Measurements from ENCODE around the gene ELOVL4.
A peak's percentile ranks its signal among the peaks of the same experiment; 100 is the strongest.

ELOVL4 gene

GRCh38 chr6:79981652-79982051 lies 34.3 kb upstream of the ELOVL4 start:
- in situ Hi-C loops (cut with HindIII; ENCODE audit: low sequenced_read_pairs) = no loop called here
- TF ChIP-seq CTCF (IDR thresholded peaks at IDR 0.05; ENCODE audit: low read depth, low read length, missing control alignments) = no peak
- H3K4me3 ChIP-seq (ENCODE audit: low read depth, low read length) = no peak overlapping the region
- DNase-seq (ENCODE audit: low read depth) = no peak

GRCh38 chr6:79971193-79971592 lies 23.8 kb upstream of the ELOVL4 start:
- no peak for DNase-seq (ENCODE audit: low read depth)
- no peak overlapping the region for H3K4me3 ChIP-seq (ENCODE audit: low read depth, low read length)
- TF ChIP-seq CTCF (IDR thresholded peaks at IDR 0.05; ENCODE audit: low read depth, low read length, missing control alignments) = no peak
- in situ Hi-C loops (cut with HindIII; ENCODE audit: low sequenced_read_pairs) = no loop called here

GRCh38 chr6:79969784-79970183 lies 22.4 kb upstream of the ELOVL4 start:
- H3K4me3 ChIP-seq (ENCODE audit: low read depth, low read length) = no peak overlapping the region
- TF ChIP-seq CTCF (IDR thresholded peaks at IDR 0.05; ENCODE audit: low read depth, low read length, missing control alignments) = no peak
- DNase-seq (ENCODE audit: low read depth) = no peak
- in situ Hi-C loops (cut with HindIII; ENCODE audit: low sequenced_read_pairs) = no loop called here

- no peak for TF ChIP-seq CTCF (IDR thresholded peaks at IDR 0.05; ENCODE audit: low read depth, low read length, missing control alignments)
- in situ Hi-C loops (cut with HindIII; ENCODE audit: low sequenced_read_pairs) = no loop called here
Measured at GRCh38 chr6:79967178-79967577, 19.8 kb upstream of the ELOVL4 start.

GRCh38 chr6:79964607-79965081 lies 17.3 kb upstream of the ELOVL4 start:
- no peak for DNase-seq (ENCODE audit: low read depth)
- in situ Hi-C loops (cut with HindIII; ENCODE audit: low sequenced_read_pairs) = no loop called here
- TF ChIP-seq CTCF (IDR thresholded peaks at IDR 0.05; ENCODE audit: low read depth, low read length, missing control alignments) = no peak
- H3K4me3 ChIP-seq (ENCODE audit: low read depth, low read length) = no peak overlapping the region

More at GRCh38 chr6:79967178-79967577, 19.8 kb upstream of the ELOVL4 start:
- H3K4me3 ChIP-seq (ENCODE audit: low read depth, low read length) = no peak overlapping the region
- DNase-seq (ENCODE audit: low read depth) = no peak

- no peak for DNase-seq (ENCODE audit: low read depth)
- in situ Hi-C loops (cut with HindIII; ENCODE audit: low sequenced_read_pairs) = no loop called here
- no peak for TF ChIP-seq CTCF (IDR thresholded peaks at IDR 0.05; ENCODE audit: low read depth, low read length, missing control alignments)
- no peak overlapping the region for H3K4me3 ChIP-seq (ENCODE audit: low read depth, low read length)
Measured at GRCh38 chr6:79954849-79955248, 7.5 kb upstream of the ELOVL4 start.

- in situ Hi-C loops (cut with HindIII; ENCODE audit: low sequenced_read_pairs) = no loop called here
- no peak overlapping the region for H3K4me3 ChIP-seq (ENCODE audit: low read depth, low read length)
- peak; percentile 58 for TF ChIP-seq CTCF (IDR thresholded peaks at IDR 0.05; ENCODE audit: low read depth, low read length, missing control alignments)
- DNase-seq (ENCODE audit: low read depth) = peak; percentile 62
Measured at GRCh38 chr6:79949233-79949632, 1.9 kb upstream of the ELOVL4 start.
